ENCODE data around the gene TAOK3.

Gene TAOK3

DNA sequence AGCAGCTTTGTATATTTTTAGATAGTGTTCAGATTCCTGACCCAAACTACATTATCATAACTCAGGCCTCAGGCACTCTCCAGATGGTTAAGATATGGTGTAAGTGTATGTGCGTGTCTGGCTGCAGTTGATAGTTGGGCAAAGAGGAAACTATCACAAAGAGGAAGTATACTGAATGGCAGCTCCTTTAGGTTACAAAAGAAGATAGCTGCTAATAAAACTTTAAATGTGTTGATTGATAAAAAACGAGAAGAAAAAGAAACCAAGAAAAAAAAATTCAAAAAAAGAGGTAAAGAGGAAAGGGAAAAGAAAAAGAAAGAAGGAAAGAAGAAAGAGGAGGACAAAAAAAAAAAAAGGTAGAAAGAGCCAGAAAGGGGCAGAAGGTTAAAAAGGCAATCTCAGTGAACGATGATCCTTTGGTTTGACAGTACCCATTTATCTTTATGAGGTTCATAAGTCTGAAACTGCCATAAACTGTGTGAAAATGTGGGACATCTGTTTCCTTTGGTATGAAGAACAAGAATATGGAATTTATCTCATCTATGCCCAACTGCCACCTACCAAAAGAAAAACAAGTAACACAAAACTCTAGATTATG is 42.2 kb downstream of the TAOK3 start:
- no peaks in the 10 kb centered on the region for H3K9me3 ChIP-seq (ENCODE audit: control insufficient read depth, low read depth, low read length)
- H3K27ac ChIP-seq (ENCODE audit: low read length), result no peak overlapping the region
- H3K36me3 ChIP-seq (ENCODE audit: control insufficient read depth, low read depth, low read length), result no peaks in the 10 kb centered on the region
- H3K4me3 ChIP-seq (ENCODE audit: low read length), result no peak overlapping the region
- no peak overlapping the region for H3K9ac ChIP-seq (ENCODE audit: low read length)
- no peaks in the 10 kb centered on the region for H3K4me1 ChIP-seq (ENCODE audit: control insufficient read depth, low read depth, low read length)
- H3K27me3 ChIP-seq (ENCODE audit: control insufficient read depth, insufficient read depth, low read length), result no peaks in the 10 kb centered on the region

DNA sequence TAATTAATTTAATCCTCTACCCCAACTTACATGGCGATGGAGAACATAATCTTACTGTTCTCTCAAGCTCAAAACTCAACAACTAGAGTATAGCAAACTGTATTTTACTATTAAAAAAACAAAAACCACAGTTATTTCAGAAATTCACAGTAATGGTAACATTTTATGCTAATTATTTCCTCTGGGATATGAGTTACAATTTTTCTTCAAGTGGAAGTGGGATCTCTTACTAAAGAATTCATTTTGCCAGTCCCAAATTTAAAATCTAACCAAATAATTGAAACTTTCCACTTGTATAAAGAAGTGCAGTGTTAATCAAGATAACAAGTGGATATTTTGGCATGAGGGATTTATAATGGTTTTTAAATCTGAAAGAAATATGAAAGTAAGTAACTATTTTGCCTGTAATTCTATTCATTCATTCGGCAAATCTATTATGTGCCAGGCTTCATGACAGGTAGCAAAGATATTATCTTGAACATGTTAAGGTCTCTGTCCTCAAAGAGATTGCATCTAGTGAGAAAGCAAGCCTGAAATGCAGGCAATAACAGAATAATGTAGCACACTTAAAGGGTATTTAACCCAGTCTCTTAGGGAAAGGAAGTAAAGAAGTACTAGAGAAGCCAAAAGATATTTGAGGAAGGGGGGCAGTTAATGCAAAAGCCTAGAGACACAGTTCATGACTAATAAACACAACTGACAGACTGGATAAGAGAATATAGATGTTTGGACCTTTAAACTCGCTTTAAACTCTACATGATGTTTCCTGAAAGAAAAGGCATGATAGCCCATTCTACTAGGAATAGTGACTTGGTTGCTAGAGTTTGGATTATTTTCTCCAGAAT is 44.0 kb downstream of the TAOK3 start:
- Histone ChIP-seq H3K36me3 (ENCODE audit: control insufficient read depth, low read depth, low read length) (no peaks in the 10 kb centered on the region), H3K4me1 (ENCODE audit: control insufficient read depth, low read depth, low read length) (no peaks in the 10 kb centered on the region), H3K9me3 (ENCODE audit: control insufficient read depth, low read depth, low read length) (no peaks in the 10 kb centered on the region), H3K27me3 (ENCODE audit: control insufficient read depth, insufficient read depth, low read length) (no peaks in the 10 kb centered on the region), H3K9ac (ENCODE audit: low read length) (no peak overlapping the region), H3K4me3 (ENCODE audit: low read length) (no peak overlapping the region), H3K27ac (ENCODE audit: low read length) (no peak overlapping the region)

DNA sequence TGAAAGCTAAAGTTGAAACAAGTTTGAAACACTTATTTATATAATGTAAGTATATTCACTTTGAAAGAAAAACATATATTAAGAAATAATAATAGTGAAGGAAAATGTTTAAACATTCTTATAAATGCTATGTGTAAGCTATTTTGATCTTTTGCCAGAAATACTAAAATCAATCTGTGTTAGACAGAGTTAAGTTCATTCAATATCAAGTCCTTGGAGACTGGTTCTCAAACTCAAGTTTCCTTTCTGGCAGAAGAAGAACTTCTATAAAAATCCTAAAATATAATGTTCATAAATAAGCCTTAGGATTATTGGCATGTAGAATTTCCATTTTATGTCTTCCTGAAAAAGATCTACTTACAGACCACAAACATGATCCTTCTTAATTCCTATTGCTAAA is 45.3 kb downstream of the TAOK3 start:
- Histone ChIP-seq H3K27me3 (ENCODE audit: control insufficient read depth, insufficient read depth, low read length) (no peaks in the 10 kb centered on the region), H3K9ac (ENCODE audit: low read length) (no peak overlapping the region), H3K36me3 (ENCODE audit: control insufficient read depth, low read depth, low read length) (no peaks in the 10 kb centered on the region), H3K27ac (ENCODE audit: low read length) (no peak overlapping the region), H3K4me1 (ENCODE audit: control insufficient read depth, low read depth, low read length) (no peaks in the 10 kb centered on the region), H3K4me3 (ENCODE audit: low read length) (no peak overlapping the region), H3K9me3 (ENCODE audit: control insufficient read depth, low read depth, low read length) (no peaks in the 10 kb centered on the region)

DNA sequence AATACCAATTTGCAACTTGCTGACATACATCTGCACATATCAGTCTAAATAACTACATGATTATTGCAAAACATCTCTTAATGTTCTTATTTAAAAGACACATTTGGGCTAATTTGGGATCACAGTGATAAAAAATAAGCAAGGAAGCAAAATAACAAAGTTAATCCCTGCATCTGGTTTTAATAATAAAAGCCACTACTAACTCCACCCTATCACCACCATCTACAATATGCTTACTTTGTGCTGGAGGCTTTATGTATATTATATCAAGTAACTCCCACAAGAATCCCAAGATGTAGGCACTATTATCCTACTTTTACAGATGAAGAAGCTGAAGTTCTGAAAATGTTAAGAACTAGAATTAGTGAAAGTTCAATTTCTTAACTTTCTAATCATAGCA is 45.7 kb downstream of the TAOK3 start:
- Histone ChIP-seq H3K27me3 (ENCODE audit: control insufficient read depth, insufficient read depth, low read length) (no peaks in the 10 kb centered on the region), H3K4me3 (ENCODE audit: low read length) (no peak overlapping the region), H3K4me1 (ENCODE audit: control insufficient read depth, low read depth, low read length) (no peaks in the 10 kb centered on the region), H3K36me3 (ENCODE audit: control insufficient read depth, low read depth, low read length) (no peaks in the 10 kb centered on the region), H3K9me3 (ENCODE audit: control insufficient read depth, low read depth, low read length) (no peaks in the 10 kb centered on the region), H3K27ac (ENCODE audit: low read length) (no peak overlapping the region), H3K9ac (ENCODE audit: low read length) (no peak overlapping the region)

DNA sequence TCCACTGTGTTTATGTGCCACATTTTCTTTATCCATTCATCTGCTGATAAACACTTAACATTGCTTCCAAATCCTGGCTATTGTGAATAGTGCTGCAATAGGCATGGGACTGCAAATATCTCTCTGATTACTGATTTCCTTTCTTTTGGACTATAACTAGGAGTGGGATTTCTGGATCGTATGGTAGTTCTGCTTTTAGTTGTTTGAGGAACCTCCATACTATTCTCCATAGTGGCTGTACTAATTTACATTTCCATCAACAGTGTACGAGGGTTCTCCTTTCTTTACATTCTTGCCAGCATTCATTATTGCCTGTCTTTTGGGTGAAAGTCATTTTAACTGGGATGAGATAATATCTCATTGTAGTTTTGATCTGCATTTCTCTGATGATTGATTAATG is 47.6 kb downstream of the TAOK3 start:
- Histone ChIP-seq H3K9me3 (ENCODE audit: control insufficient read depth, low read depth, low read length) (no peaks in the 10 kb centered on the region), H3K27me3 (ENCODE audit: control insufficient read depth, insufficient read depth, low read length) (no peaks in the 10 kb centered on the region), H3K27ac (ENCODE audit: low read length) (no peak overlapping the region), H3K36me3 (ENCODE audit: control insufficient read depth, low read depth, low read length) (no peaks in the 10 kb centered on the region), H3K9ac (ENCODE audit: low read length) (no peak overlapping the region), H3K4me3 (ENCODE audit: low read length) (no peak overlapping the region), H3K4me1 (ENCODE audit: control insufficient read depth, low read depth, low read length) (no peaks in the 10 kb centered on the region)

DNA sequence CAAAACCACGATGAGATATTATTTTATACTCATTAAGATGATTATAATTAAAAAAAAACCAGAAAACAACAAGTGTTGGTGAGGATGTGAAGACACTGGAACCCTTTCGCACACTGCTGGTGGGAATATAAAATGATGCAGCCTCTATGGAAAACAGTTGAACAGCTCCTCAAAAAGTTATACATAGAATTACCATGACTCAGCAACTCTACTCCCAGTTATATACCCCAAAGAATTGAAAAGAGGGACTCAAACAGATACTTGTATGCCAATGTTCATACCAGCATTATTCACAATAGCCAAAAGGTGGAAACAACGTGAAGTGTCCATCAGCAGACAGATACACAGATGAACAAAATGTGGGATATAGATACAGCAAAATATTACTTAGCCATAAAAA is 53.1 kb downstream of the TAOK3 start:
- no peaks in the 10 kb centered on the region for H3K36me3 ChIP-seq (ENCODE audit: control insufficient read depth, low read depth, low read length)

DNA sequence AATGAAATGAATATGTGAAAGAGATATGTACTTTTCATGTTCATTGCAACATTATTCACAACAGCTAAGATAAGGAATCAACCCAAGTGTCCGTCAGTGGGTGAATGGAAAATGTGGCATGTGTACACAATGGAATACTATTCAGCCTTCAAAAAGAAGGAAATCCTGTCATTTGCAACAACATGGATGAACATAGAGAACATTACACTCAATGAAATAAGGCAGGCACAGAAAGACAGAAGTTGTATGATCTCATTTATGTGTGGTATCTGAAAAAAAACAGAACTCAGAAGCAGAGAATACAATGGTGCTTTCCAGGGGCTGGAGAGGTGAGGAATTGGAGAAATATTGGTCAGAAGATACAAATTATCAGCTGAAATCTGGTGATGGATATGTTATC is 54.0 kb downstream of the TAOK3 start:
- Histone ChIP-seq H3K36me3 (ENCODE audit: control insufficient read depth, low read depth, low read length) (no peaks in the 10 kb centered on the region), H3K9ac (ENCODE audit: low read length) (no peak overlapping the region), H3K27ac (ENCODE audit: low read length) (no peak overlapping the region), H3K4me3 (ENCODE audit: low read length) (no peak overlapping the region), H3K27me3 (ENCODE audit: control insufficient read depth, insufficient read depth, low read length) (no peaks in the 10 kb centered on the region), H3K9me3 (ENCODE audit: control insufficient read depth, low read depth, low read length) (no peaks in the 10 kb centered on the region), H3K4me1 (ENCODE audit: control insufficient read depth, low read depth, low read length) (no peaks in the 10 kb centered on the region)

More for the DNA sequence above, 53.1 kb downstream of the TAOK3 start:
- Histone ChIP-seq H3K4me3 (ENCODE audit: low read length) (no peak overlapping the region), H3K9ac (ENCODE audit: low read length) (no peak overlapping the region), H3K4me1 (ENCODE audit: control insufficient read depth, low read depth, low read length) (no peaks in the 10 kb centered on the region), H3K9me3 (ENCODE audit: control insufficient read depth, low read depth, low read length) (no peaks in the 10 kb centered on the region), H3K27me3 (ENCODE audit: control insufficient read depth, insufficient read depth, low read length) (no peaks in the 10 kb centered on the region), H3K27ac (ENCODE audit: low read length) (no peak overlapping the region)

DNA sequence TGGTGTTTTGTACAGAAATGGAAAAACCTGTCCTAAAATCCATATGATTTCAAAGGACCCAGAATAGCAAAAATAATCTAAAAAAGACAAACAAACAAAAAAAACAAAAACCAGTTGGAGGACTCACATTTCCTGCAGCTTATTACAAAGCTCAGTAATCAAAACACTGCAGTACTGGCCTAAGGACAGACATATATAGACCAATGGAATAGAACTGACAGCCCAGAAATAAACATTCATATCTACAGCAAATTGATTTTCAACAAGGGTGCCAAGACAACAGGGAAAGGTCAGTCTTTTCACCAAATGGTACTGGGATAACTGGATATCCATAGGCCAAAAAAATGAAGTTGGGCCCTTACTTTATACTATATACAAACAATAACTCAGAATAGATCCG is 55.0 kb downstream of the TAOK3 start:
- Histone ChIP-seq H3K4me3 (ENCODE audit: low read length) (no peak overlapping the region), H3K4me1 (ENCODE audit: control insufficient read depth, low read depth, low read length) (no peaks in the 10 kb centered on the region), H3K9ac (ENCODE audit: low read length) (no peak overlapping the region), H3K36me3 (ENCODE audit: control insufficient read depth, low read depth, low read length) (no peaks in the 10 kb centered on the region), H3K9me3 (ENCODE audit: control insufficient read depth, low read depth, low read length) (no peaks in the 10 kb centered on the region), H3K27me3 (ENCODE audit: control insufficient read depth, insufficient read depth, low read length) (no peaks in the 10 kb centered on the region), H3K27ac (ENCODE audit: low read length) (no peak overlapping the region)

DNA sequence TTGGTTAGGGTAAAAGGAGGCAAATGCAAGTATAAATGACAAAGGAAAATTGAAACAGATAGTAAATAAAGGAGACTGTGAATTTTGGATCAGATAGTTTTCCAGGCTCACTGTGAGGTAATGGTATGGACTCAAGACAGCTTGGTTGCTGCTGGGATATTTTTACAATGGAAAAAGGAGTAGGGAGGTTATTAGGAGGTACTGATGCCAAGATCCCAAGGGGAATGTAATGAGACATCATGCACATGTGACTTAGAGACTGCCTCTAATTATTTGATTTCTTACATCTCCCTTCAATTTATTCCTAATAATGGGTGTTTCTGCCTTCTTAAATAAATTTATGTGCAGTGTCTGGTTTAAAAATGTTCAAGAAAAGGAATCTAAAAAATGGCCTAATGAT is 56.9 kb downstream of the TAOK3 start:
- no peak overlapping the region for H3K27ac ChIP-seq (ENCODE audit: low read length)
- H3K27me3 ChIP-seq (ENCODE audit: control insufficient read depth, insufficient read depth, low read length), result no peaks in the 10 kb centered on the region
- H3K36me3 ChIP-seq (ENCODE audit: control insufficient read depth, low read depth, low read length), result no peaks in the 10 kb centered on the region

DNA sequence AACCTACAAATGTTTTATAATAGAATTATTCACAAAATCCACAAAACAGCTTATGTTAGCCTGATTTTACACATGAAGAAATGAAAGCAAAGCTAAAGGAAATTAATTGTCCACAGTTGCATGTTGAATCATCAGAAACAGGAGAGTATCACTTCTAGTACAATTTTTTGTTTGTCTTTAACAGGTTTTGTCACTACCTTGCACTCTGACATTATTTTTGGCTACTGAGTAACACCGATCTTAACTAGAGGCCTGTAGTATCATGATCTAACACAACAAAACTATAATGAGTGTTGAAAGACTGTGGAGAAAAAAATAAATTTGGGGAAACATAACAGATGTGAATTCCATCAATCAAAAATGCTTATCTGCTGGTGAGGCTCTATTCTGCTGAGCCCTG is 60.1 kb downstream of the TAOK3 start:
- H3K27me3 ChIP-seq (ENCODE audit: control insufficient read depth, insufficient read depth, low read length), result no peaks in the 10 kb centered on the region
- H3K36me3 ChIP-seq (ENCODE audit: control insufficient read depth, low read depth, low read length), result no peaks in the 10 kb centered on the region
- no peaks in the 10 kb centered on the region for H3K4me1 ChIP-seq (ENCODE audit: control insufficient read depth, low read depth, low read length)
- no peaks in the 10 kb centered on the region for H3K9me3 ChIP-seq (ENCODE audit: control insufficient read depth, low read depth, low read length)
- no peak overlapping the region for H3K9ac ChIP-seq (ENCODE audit: low read length)
- H3K27ac ChIP-seq (ENCODE audit: low read length), result no peak overlapping the region
- H3K4me3 ChIP-seq (ENCODE audit: low read length), result no peak overlapping the region

More for the DNA sequence above, 56.9 kb downstream of the TAOK3 start:
- Histone ChIP-seq H3K4me3 (ENCODE audit: low read length) (no peak overlapping the region), H3K4me1 (ENCODE audit: control insufficient read depth, low read depth, low read length) (no peaks in the 10 kb centered on the region), H3K9me3 (ENCODE audit: control insufficient read depth, low read depth, low read length) (no peaks in the 10 kb centered on the region), H3K9ac (ENCODE audit: low read length) (no peak overlapping the region)

DNA sequence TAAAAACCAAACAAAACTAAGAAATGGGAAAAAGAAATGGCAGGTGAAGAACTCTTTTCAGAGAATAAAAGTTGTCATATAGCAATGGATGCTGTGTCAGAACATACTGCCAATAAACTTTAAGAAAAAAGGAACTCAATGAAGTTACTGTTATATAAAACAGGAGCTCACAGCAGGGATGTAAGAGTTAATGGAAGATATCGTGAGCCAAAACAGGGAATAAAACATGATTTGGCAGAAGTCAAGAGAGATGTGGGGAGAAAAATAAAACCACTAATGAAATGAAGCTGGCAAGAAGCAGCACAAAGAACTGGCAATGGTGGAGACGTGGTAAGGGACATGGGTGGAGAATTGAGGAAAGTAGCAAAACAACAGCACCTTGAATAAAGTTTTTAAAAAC is 61.0 kb downstream of the TAOK3 start:
- H3K27me3 ChIP-seq (ENCODE audit: control insufficient read depth, insufficient read depth, low read length), result no peaks in the 10 kb centered on the region

DNA sequence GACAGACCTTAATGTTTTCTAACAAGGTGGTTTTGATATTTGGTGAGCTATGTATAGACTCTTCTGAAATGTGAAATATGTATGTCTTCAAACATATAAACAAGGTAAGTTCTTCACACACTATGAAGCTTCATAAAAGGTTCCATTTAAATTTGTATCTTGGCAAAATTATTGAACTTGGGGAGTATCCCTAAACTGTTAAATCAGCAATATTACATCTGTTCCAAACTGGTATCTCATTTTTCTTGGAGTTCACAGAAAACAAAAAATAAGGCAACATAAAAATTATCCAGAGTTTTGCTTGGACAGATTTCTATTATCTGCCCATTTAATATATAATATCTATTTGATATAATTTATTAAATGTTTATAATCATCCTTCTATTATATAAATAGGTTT is 62.4 kb downstream of the TAOK3 start:
- no peaks in the 10 kb centered on the region for H3K36me3 ChIP-seq (ENCODE audit: control insufficient read depth, low read depth, low read length)
- H3K27ac ChIP-seq (ENCODE audit: low read length), result no peak overlapping the region
- H3K4me1 ChIP-seq (ENCODE audit: control insufficient read depth, low read depth, low read length), result no peaks in the 10 kb centered on the region

More for the DNA sequence above, 61.0 kb downstream of the TAOK3 start:
- Histone ChIP-seq H3K36me3 (ENCODE audit: control insufficient read depth, low read depth, low read length) (no peaks in the 10 kb centered on the region), H3K9me3 (ENCODE audit: control insufficient read depth, low read depth, low read length) (no peaks in the 10 kb centered on the region), H3K9ac (ENCODE audit: low read length) (no peak overlapping the region), H3K4me1 (ENCODE audit: control insufficient read depth, low read depth, low read length) (no peaks in the 10 kb centered on the region), H3K27ac (ENCODE audit: low read length) (no peak overlapping the region), H3K4me3 (ENCODE audit: low read length) (no peak overlapping the region)

More for the DNA sequence above, 62.4 kb downstream of the TAOK3 start:
- H3K4me3 ChIP-seq (ENCODE audit: low read length), result no peak overlapping the region
- no peak overlapping the region for H3K9ac ChIP-seq (ENCODE audit: low read length)
- H3K9me3 ChIP-seq (ENCODE audit: control insufficient read depth, low read depth, low read length), result no peaks in the 10 kb centered on the region
- H3K27me3 ChIP-seq (ENCODE audit: control insufficient read depth, insufficient read depth, low read length), result no peaks in the 10 kb centered on the region

Measured in iPS-18a (cell line).